ENCODE results near the gene LARP1.

The LARP1 gene

GRCh38 chr5:154712518-154713437, 42.4 kb upstream of the LARP1 start:
- H3K4me3 ChIP-seq (ENCODE audit: low read length, poor library complexity, severe bottlenecking): no peak overlapping the region

GRCh38 chr5:154713615-154714125, 41.5 kb upstream of the LARP1 start:
- Histone ChIP-seq H3K4me1 (ENCODE audit: insufficient read depth, low read length, poor library complexity, severe bottlenecking) (no peaks in the 10 kb centered on the region), H3K9me3 (ENCODE audit: insufficient read depth, low read depth, low read length) (no peaks in the 10 kb centered on the region), H3K36me3 (ENCODE audit: insufficient read depth, low read length) (no peaks in the 10 kb centered on the region), H4K20me1 (ENCODE audit: insufficient read depth, low read length, poor library complexity, severe bottlenecking) (no peaks in the 10 kb centered on the region), H3K4me2 (ENCODE audit: low read depth, low read length, poor library complexity, severe bottlenecking) (no peak overlapping the region), H3F3A (ENCODE audit: low read depth) (no peaks in the 10 kb centered on the region), H2AFZ (ENCODE audit: low read length) (no peak overlapping the region), H3K9ac (ENCODE audit: low read depth, low read length, poor library complexity, severe bottlenecking) (no peak overlapping the region), H3K27me3 (ENCODE audit: insufficient read depth, low read length, poor library complexity, severe bottlenecking) (no peaks in the 10 kb centered on the region), H3K9me2 (replicated peaks; ENCODE audit: low read depth, low read length) (no peaks in the 10 kb centered on the region), H3K79me2 (ENCODE audit: insufficient read depth, low read length) (no peaks in the 10 kb centered on the region), H3K4me3 (ENCODE audit: low read length, poor library complexity, severe bottlenecking) (no peak overlapping the region)
- TF ChIP-seq EZH2phosphoT487 (IDR thresholded peaks at IDR 0.05; ENCODE audit: borderline replicate concordance) (no peak), CTCF (conservative IDR thresholded peaks at IDR 0.05; ENCODE audit: low read length) (no peak)

More at GRCh38 chr5:154712518-154713437, 42.4 kb upstream of the LARP1 start:
- no peaks in the 10 kb centered on the region for H3K9me2 ChIP-seq (replicated peaks; ENCODE audit: low read depth, low read length)
- H3K36me3 ChIP-seq (ENCODE audit: insufficient read depth, low read length): no peaks in the 10 kb centered on the region
- H3K4me1 ChIP-seq (ENCODE audit: insufficient read depth, low read length, poor library complexity, severe bottlenecking): no peaks in the 10 kb centered on the region
- TF ChIP-seq CTCF (conservative IDR thresholded peaks at IDR 0.05; ENCODE audit: low read length): no peak
- no peak for TF ChIP-seq EZH2phosphoT487 (IDR thresholded peaks at IDR 0.05; ENCODE audit: borderline replicate concordance)
- no peaks in the 10 kb centered on the region for H3F3A ChIP-seq (ENCODE audit: low read depth)
- H3K79me2 ChIP-seq (ENCODE audit: insufficient read depth, low read length): no peaks in the 10 kb centered on the region
- no peak overlapping the region for H3K9ac ChIP-seq (ENCODE audit: low read depth, low read length, poor library complexity, severe bottlenecking)
- H3K9me3 ChIP-seq (ENCODE audit: insufficient read depth, low read depth, low read length): no peaks in the 10 kb centered on the region
- no peaks in the 10 kb centered on the region for H4K20me1 ChIP-seq (ENCODE audit: insufficient read depth, low read length, poor library complexity, severe bottlenecking)
- no peak overlapping the region for H3K4me2 ChIP-seq (ENCODE audit: low read depth, low read length, poor library complexity, severe bottlenecking)
- no peaks in the 10 kb centered on the region for H3K27me3 ChIP-seq (ENCODE audit: insufficient read depth, low read length, poor library complexity, severe bottlenecking)
- H2AFZ ChIP-seq (ENCODE audit: low read length): no peak overlapping the region

DNA sequence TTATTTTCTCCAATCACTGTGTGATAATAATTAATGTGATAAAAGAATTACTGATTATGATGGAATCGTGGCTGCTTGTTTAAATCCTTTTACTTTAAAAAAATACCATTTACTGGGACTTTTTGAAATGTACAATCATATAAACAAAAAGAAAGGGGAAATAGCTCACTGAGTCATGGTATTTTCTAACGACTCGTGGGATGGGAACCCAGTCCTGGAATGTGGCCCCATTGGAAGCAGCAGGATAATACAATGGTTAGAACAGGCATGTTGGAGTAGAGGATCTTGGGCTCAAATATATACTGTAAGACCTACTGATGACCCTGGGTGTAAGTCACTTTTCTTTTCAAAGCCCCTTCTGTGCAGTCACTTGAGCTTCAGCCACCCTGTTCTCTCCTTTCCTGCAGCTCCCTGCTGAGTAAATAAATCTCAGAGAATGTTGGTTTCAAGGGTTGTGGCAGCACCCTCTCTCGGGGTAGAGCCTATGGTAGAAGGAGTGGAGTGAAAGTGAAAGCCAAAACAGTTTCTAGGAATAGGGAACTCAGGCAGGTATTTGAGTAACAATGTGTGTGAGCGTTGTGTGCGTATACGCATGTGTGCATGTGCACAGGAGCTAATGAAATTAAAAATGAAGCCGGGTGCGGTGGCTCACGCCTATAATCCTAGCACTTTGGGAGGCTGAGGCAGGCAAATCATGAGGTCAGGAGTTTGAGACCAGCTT, 40.8 kb upstream of the LARP1 start:
- Histone ChIP-seq H3K9me2 (replicated peaks; ENCODE audit: low read depth, low read length) (no peaks in the 10 kb centered on the region), H3K36me3 (ENCODE audit: insufficient read depth, low read length) (no peaks in the 10 kb centered on the region), H3K9me3 (ENCODE audit: insufficient read depth, low read depth, low read length) (no peaks in the 10 kb centered on the region), H4K20me1 (ENCODE audit: insufficient read depth, low read length, poor library complexity, severe bottlenecking) (no peaks in the 10 kb centered on the region), H3K4me2 (ENCODE audit: low read depth, low read length, poor library complexity, severe bottlenecking) (no peak overlapping the region), H2AFZ (ENCODE audit: low read length) (no peak overlapping the region), H3K79me2 (ENCODE audit: insufficient read depth, low read length) (no peaks in the 10 kb centered on the region), H3K27me3 (ENCODE audit: insufficient read depth, low read length, poor library complexity, severe bottlenecking) (no peaks in the 10 kb centered on the region), H3K9ac (ENCODE audit: low read depth, low read length, poor library complexity, severe bottlenecking) (no peak overlapping the region), H3F3A (ENCODE audit: low read depth) (no peaks in the 10 kb centered on the region), H3K4me3 (ENCODE audit: low read length, poor library complexity, severe bottlenecking) (no peak overlapping the region), H3K4me1 (ENCODE audit: insufficient read depth, low read length, poor library complexity, severe bottlenecking) (no peaks in the 10 kb centered on the region)
- TF ChIP-seq CTCF (conservative IDR thresholded peaks at IDR 0.05; ENCODE audit: low read length) (no peak), EZH2phosphoT487 (IDR thresholded peaks at IDR 0.05; ENCODE audit: borderline replicate concordance) (no peak)
